Measurements from ENCODE around the gene KNDC1. TPM values are rescaled to one million over a fixed set of nuclear protein-coding genes. Genes with fewer than 3 reads are reported as not detected.
A peak's percentile ranks its signal among the peaks of the same experiment; 100 is the strongest.

Gene KNDC1
- total and polyA plus RNA-seq, 8 donors = 0.05 to 1.7 (median 0.58) TPM; not detected in 1

DNA sequence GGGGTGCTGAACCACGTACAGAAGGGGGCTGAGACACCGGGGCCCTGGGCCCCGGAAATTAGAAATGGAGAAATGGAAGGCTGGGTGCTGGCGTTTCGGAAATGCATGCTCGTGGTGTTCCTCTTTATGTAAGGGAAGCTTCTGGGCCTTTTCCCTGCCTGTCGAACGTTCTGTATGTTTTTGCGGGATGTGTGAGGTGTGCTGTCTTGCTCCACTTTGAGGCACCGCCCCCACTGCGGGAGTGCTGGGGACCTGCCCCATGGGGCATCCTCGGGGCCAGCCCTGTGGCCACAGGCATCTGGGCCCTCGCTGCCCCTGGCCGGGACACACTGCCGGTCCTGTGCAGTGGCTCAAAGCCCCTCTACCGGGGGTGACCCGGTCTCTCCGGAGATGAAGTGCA is 75.9 kb downstream of the KNDC1 start:
- H3K27me3 ChIP-seq = peaks cover 54 to 100% (median 90%) of the 10 kb centered on the region in 3 donors
- WGBS, 5 donors = 3 to 6% (median 5%) methylated on average over 16 to 18 of the region's 18 CpGs

DNA sequence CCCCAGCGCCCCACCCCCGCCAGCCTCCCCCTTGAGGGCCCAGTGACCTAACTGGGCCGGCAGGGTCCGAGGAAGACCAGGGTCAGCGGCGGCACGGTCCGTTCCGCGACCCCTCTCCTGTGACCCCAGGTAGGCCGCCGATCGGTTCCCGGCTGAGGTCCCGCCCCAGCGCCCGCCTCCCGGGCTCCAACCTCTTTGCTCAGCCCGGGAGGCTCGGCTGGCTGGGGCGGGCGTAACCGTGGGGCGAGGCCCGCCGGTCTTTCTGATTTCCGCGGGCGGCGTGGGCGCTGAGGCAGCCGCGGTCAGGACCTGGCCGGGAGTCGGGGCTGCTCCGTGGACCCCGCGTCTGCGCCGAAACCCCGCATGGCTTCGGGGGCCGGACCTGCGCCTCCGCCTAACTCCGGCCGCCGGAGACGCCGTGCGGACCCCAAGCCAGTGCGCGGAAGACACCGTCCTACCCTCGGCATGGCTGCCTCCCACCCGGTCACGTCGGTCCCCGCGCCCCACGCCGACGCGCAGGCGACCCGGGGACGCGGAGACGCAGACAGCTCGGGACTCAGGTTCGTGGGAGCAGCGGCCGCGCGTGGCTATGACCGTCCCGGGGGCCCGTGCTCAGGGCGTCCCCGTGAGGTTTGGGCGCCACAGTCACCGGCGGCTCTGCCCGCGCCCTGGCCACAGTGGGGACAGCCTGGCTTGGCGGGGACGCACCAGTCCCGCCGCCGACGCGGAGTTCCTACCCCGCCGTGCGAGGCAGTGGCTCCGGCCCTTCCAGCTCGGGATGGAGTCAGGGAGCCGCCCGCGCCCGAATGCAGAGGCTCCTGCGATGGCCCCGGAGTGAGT is 76.6 kb downstream of the KNDC1 start:
- no peaks in the 10 kb centered on the region for H3K9me3 ChIP-seq
- DNase-seq = no peak
- intact Hi-C loops (cut with DNase I; ENCODE audit: low total_unique reads) = no loop called here
- TF ChIP-seq, protein P1, sequence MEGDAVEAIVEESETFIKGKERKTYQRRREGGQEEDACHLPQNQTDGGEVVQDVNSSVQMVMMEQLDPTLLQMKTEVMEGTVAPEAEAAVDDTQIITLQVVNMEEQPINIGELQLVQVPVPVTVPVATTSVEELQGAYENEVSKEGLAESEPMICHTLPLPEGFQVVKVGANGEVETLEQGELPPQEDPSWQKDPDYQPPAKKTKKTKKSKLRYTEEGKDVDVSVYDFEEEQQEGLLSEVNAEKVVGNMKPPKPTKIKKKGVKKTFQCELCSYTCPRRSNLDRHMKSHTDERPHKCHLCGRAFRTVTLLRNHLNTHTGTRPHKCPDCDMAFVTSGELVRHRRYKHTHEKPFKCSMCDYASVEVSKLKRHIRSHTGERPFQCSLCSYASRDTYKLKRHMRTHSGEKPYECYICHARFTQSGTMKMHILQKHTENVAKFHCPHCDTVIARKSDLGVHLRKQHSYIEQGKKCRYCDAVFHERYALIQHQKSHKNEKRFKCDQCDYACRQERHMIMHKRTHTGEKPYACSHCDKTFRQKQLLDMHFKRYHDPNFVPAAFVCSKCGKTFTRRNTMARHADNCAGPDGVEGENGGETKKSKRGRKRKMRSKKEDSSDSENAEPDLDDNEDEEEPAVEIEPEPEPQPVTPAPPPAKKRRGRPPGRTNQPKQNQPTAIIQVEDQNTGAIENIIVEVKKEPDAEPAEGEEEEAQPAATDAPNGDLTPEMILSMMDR (IDR thresholded peaks at IDR 0.05) = no peak
- no peak for TF ChIP-seq POLR2A (IDR thresholded peaks at IDR 0.05)
- TF ChIP-seq EP300 (IDR thresholded peaks at IDR 0.05) = no peak
- no peak for TF ChIP-seq POLR2AphosphoS5 (IDR thresholded peaks at IDR 0.05)
- peaks cover 13 to 41% (median 31%) of the 10 kb centered on the region in 4 donors for H3K4me1 ChIP-seq
- no peak overlapping the region for H3K27ac ChIP-seq
- peak overlapping the region; percentile 26 to 42 (median 32) for H3K4me3 ChIP-seq
- H3K27me3 ChIP-seq = peaks cover 51 to 100% (median 90%) of the 10 kb centered on the region in 3 donors
- WGBS, 5 donors = 2 to 10% (median 2%) methylated on average over 8 to 103 of the region's 103 CpGs
- no peaks in the 10 kb centered on the region for H3K36me3 ChIP-seq

More for the DNA sequence above, 75.9 kb downstream of the KNDC1 start:
- intact Hi-C loops (cut with DNase I; ENCODE audit: low total_unique reads) = no loop called here
- H3K36me3 ChIP-seq = no peaks in the 10 kb centered on the region
- no peak overlapping the region for H3K27ac ChIP-seq
- no peaks in the 10 kb centered on the region for H3K9me3 ChIP-seq
- no peak for TF ChIP-seq EP300 (IDR thresholded peaks at IDR 0.05)
- TF ChIP-seq POLR2A (IDR thresholded peaks at IDR 0.05) = no peak
- no peak for TF ChIP-seq POLR2AphosphoS5 (IDR thresholded peaks at IDR 0.05)
- TF ChIP-seq, protein P1 (IDR thresholded peaks at IDR 0.05) = no peak
- H3K4me1 ChIP-seq = peaks cover 13 to 39% (median 32%) of the 10 kb centered on the region in 4 donors
- DNase-seq = no peak
- peak overlapping the region; percentile 26 to 42 (median 32) for H3K4me3 ChIP-seq

DNA sequence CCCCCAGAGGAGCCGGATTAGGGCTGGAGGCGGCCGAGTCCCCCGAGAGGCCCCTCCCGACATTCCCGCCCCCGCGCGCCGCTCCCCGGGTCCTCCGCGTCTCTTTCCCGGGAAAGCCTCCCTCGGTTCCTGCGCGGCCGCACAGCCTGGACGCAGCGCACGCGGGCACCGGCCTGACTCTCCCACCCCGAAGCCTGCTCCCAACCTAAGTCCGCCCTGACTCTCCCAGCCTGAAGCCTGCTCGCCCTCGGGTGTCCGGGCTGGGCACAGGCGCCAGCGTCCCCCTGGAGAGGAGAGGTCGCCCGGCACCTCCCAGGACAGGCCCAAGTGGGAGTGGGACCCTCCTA is 77.2 kb downstream of the KNDC1 start:
- H3K4me3 ChIP-seq = peak overlapping the region; percentile 26 to 42 (median 32)
- WGBS, 5 donors = 2 to 4% (median 3%) methylated on average over 31 to 32 of the region's 32 CpGs; no CpG with 5 or more reads in 1 of the 5 donors
- H3K27ac ChIP-seq = no peak overlapping the region
- H3K36me3 ChIP-seq = no peaks in the 10 kb centered on the region
- no peaks in the 10 kb centered on the region for H3K9me3 ChIP-seq
- TF ChIP-seq EP300 (IDR thresholded peaks at IDR 0.05) (no peak), POLR2A (IDR thresholded peaks at IDR 0.05) (no peak), POLR2AphosphoS5 (IDR thresholded peaks at IDR 0.05) (no peak)
- TF ChIP-seq, protein P1 (IDR thresholded peaks at IDR 0.05) = no peak
- DNase-seq = no peak
- H3K27me3 ChIP-seq = peaks cover 45 to 100% (median 90%) of the 10 kb centered on the region in 3 donors
- H3K4me1 ChIP-seq = peaks cover 13 to 44% (median 31%) of the 10 kb centered on the region in 4 donors
- intact Hi-C loops (cut with DNase I; ENCODE audit: low total_unique reads) = no loop called here

DNA sequence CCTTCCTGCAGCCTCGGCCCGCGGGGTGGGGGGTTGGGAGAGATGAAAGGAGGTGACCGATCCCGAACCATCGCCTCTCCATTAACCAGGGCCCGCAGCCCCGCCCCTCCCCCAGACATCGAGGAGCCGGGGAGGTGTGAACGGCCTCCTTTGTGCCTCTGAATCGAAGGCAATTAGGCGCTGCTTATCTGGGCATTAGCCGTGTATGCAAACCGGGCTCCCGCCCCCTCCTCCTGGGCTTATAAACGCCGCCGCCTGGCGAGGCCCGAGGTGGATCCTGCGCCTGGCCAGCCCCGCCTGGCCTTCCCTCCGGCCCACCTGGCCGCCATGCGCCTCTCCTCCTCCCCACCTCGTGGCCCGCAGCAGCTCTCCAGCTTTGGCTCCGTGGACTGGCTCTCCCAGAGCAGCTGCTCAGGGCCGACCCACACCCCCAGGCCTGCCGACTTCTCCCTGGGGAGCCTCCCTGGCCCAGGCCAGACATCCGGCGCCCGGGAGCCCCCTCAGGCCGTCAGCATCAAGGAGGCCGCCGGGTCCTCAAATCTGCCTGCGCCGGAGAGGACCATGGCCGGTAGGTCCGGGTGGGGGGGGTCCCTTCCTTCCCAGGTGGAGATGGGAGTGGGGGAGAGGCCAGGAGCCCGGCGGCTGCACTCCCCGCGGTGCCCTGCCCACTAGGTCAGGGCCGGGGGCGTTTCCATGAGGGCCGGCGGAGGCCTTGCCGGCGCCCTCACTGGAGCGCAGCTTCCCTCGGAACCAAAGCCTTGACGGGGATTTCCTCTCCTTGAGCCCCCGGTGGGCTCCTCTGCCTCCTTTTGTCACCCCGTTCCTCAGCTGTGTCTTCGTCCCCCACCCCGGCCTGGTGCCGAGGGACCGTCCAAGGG is 77.8 kb downstream of the KNDC1 start, which contains the start of gene VENTX:
TSS of gene VENTX (plus strand) at position 268 of the 878 bp plus-strand sequence. CDS start at position 328, 60 bp downstream.
- WGBS, 5 donors = 10 to 15% (median 14%) methylated on average over 34 to 60 of the region's 60 CpGs
- Histone ChIP-seq H3K9me3 (no peaks in the 10 kb centered on the region), H3K4me1 (peaks cover 13 to 44% (median 31%) of the 10 kb centered on the region in 4 donors), H3K27me3 (peaks cover 43 to 100% (median 86%) of the 10 kb centered on the region in 3 donors), H3K36me3 (no peaks in the 10 kb centered on the region), H3K27ac (no peak within 1 kb of the TSS), H3K4me3 (peak within 1 kb of the TSS; percentile 26 to 42 (median 32))
- DNase-seq = no peak
- no peak for TF ChIP-seq EP300 (IDR thresholded peaks at IDR 0.05)
- TF ChIP-seq POLR2AphosphoS5 (IDR thresholded peaks at IDR 0.05) = no peak
- TF ChIP-seq, protein P1 (IDR thresholded peaks at IDR 0.05) = no peak
- TF ChIP-seq POLR2A (IDR thresholded peaks at IDR 0.05) = no peak
- intact Hi-C loops (cut with DNase I; ENCODE audit: low total_unique reads) = no loop called here
